ENCODE data around the gene COL24A1. TPM values are rescaled to one million over a fixed set of nuclear protein-coding genes. Genes with fewer than 3 reads are reported as not detected.

The COL24A1 gene
- total RNA-seq, 1 experiment from 2014 or later = 1.1 TPM

DNA sequence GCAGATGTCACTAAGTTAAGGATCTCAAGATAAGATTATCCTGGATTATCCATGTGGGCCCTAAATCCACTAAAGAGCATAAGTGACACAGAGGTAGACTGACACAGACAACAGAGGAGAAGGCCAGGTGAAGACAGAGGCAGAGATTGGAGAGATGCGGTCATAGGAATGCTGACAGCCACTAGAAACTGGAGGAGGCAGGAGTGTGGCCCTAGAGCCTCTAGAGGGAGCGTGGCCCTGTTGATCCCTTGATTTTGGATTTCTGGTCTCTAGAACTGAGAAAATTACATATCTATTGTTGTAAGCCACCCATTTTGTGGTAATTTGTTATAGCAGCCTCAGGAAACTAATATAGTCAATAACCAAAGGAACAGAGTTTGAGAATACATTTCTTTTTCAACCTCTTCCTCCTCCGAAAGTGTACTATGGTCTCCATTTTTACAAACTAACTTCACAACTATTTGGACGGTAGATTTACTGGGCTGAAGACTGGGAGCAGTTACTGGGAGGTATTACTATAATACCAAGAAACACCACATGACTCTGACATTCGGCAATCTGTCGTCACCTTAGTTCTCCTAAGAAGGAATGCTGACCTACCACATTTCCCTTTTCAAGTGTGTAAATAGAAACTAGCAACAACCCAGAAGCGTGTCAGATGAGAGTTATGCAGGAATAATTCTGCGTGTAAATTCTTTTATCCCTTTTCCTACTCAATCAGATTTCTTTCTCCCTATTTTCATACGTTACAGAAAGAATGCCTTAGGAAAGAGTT, 332.3 kb downstream of the COL24A1 start (continued):
- TF ChIP-seq, protein P1, sequence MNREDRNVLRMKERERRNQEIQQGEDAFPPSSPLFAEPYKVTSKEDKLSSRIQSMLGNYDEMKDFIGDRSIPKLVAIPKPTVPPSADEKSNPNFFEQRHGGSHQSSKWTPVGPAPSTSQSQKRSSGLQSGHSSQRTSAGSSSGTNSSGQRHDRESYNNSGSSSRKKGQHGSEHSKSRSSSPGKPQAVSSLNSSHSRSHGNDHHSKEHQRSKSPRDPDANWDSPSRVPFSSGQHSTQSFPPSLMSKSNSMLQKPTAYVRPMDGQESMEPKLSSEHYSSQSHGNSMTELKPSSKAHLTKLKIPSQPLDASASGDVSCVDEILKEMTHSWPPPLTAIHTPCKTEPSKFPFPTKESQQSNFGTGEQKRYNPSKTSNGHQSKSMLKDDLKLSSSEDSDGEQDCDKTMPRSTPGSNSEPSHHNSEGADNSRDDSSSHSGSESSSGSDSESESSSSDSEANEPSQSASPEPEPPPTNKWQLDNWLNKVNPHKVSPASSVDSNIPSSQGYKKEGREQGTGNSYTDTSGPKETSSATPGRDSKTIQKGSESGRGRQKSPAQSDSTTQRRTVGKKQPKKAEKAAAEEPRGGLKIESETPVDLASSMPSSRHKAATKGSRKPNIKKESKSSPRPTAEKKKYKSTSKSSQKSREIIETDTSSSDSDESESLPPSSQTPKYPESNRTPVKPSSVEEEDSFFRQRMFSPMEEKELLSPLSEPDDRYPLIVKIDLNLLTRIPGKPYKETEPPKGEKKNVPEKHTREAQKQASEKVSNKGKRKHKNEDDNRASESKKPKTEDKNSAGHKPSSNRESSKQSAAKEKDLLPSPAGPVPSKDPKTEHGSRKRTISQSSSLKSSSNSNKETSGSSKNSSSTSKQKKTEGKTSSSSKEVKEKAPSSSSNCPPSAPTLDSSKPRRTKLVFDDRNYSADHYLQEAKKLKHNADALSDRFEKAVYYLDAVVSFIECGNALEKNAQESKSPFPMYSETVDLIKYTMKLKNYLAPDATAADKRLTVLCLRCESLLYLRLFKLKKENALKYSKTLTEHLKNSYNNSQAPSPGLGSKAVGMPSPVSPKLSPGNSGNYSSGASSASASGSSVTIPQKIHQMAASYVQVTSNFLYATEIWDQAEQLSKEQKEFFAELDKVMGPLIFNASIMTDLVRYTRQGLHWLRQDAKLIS (CRISPR knock-in tag; IDR thresholded peaks at IDR 0.05; ENCODE audit: borderline replicate concordance) = no peak
- TF ChIP-seq, protein P2, sequence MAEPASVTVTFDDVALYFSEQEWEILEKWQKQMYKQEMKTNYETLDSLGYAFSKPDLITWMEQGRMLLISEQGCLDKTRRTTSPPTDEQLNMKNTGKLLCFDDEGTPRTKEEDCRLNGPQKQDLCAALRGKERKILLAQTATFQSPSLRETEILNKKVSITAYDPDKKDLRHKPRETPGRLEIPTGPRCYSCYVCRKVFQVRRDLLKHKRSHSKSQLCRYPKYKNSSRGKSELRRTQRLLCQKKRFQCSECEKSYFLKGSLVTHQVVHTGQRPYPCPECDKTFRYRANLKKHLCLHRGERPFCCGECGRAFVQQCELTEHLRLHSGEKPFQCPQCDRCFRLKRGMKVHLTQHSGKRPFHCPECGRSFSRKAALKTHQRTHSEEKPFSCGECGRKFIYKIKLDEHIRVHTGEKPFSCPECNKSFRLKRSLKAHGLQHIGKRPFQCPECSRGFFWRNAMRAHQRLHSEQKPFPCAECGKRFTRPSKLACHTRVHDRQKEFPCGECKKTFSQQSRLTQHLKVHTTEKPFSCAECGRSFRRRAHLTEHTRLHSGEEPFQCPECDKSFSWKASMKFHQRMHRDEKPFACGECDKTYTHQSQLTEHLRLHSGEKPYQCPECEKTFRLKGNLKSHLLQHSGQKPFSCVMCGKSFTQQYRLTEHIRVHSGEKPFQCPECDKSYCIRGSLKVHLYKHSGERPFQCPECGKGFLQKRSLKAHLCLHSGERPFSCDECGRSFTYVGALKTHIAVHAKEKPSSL (CRISPR knock-in tag; conservative IDR thresholded peaks at IDR 0.05) = no peak

DNA sequence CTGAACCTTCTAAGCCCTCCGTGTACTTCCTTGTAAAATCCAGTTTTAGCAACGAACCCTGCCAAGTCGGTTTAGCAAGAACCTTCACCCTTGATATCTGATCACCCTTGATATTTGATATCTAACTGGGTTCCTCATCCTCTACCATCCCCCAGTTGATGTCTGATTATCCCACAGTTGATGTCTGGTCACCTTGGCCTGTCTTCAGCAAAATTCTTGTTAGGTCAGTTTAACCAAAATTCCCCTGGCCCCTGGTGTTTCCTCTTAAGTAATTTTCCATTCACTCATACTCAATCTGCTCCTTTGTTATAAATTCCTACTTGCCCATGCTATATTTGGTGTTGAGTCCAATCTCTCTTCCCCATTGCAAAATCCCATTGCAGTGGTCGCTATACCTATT, 333.9 kb downstream of the COL24A1 start:
- Mint-ChIP-seq H3K9me3 (no peaks in the 10 kb centered on the region), H3K4me1 (peaks cover 25% of the 10 kb centered on the region), H3K27me3 (ENCODE audit: low read depth) (no peaks in the 10 kb centered on the region), H3K27ac (no peak overlapping the region), H3K4me3 (no peak overlapping the region), H3K36me3 (no peaks in the 10 kb centered on the region)
- ATAC-seq (no peak), DNase-seq (ENCODE audit: low spot score) (no peak)
- POLR2A ChIA-PET = no interaction called here
- CTCF ChIA-PET = no interaction called here
- TF ChIP-seq, protein P3, sequence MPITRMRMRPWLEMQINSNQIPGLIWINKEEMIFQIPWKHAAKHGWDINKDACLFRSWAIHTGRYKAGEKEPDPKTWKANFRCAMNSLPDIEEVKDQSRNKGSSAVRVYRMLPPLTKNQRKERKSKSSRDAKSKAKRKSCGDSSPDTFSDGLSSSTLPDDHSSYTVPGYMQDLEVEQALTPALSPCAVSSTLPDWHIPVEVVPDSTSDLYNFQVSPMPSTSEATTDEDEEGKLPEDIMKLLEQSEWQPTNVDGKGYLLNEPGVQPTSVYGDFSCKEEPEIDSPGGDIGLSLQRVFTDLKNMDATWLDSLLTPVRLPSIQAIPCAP (CRISPR knock-in tag; IDR thresholded peaks at IDR 0.05) = no peak
- no peak for TF ChIP-seq ZNF138 (CRISPR knock-in tag; conservative IDR thresholded peaks at IDR 0.05)
- no peak for TF ChIP-seq ZNF396 (CRISPR knock-in tag; IDR thresholded peaks at IDR 0.05; ENCODE audit: borderline replicate concordance)
- TF ChIP-seq, protein P4, sequence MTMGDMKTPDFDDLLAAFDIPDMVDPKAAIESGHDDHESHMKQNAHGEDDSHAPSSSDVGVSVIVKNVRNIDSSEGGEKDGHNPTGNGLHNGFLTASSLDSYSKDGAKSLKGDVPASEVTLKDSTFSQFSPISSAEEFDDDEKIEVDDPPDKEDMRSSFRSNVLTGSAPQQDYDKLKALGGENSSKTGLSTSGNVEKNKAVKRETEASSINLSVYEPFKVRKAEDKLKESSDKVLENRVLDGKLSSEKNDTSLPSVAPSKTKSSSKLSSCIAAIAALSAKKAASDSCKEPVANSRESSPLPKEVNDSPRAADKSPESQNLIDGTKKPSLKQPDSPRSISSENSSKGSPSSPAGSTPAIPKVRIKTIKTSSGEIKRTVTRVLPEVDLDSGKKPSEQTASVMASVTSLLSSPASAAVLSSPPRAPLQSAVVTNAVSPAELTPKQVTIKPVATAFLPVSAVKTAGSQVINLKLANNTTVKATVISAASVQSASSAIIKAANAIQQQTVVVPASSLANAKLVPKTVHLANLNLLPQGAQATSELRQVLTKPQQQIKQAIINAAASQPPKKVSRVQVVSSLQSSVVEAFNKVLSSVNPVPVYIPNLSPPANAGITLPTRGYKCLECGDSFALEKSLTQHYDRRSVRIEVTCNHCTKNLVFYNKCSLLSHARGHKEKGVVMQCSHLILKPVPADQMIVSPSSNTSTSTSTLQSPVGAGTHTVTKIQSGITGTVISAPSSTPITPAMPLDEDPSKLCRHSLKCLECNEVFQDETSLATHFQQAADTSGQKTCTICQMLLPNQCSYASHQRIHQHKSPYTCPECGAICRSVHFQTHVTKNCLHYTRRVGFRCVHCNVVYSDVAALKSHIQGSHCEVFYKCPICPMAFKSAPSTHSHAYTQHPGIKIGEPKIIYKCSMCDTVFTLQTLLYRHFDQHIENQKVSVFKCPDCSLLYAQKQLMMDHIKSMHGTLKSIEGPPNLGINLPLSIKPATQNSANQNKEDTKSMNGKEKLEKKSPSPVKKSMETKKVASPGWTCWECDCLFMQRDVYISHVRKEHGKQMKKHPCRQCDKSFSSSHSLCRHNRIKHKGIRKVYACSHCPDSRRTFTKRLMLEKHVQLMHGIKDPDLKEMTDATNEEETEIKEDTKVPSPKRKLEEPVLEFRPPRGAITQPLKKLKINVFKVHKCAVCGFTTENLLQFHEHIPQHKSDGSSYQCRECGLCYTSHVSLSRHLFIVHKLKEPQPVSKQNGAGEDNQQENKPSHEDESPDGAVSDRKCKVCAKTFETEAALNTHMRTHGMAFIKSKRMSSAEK (CRISPR knock-in tag; IDR thresholded peaks at IDR 0.05; ENCODE audit: borderline replicate concordance) = no peak
- TF ChIP-seq GABPB1 (CRISPR knock-in tag; IDR thresholded peaks at IDR 0.05) = no peak
- TF ChIP-seq, protein P5, sequence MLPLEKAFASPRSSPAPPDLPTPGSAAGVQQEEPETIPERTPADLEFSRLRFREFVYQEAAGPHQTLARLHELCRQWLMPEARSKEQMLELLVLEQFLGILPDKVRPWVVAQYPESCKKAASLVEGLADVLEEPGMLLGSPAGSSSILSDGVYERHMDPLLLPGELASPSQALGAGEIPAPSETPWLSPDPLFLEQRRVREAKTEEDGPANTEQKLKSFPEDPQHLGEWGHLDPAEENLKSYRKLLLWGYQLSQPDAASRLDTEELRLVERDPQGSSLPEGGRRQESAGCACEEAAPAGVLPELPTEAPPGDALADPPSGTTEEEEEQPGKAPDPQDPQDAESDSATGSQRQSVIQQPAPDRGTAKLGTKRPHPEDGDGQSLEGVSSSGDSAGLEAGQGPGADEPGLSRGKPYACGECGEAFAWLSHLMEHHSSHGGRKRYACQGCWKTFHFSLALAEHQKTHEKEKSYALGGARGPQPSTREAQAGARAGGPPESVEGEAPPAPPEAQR (CRISPR knock-in tag; IDR thresholded peaks at IDR 0.05) = no peak
- TF ChIP-seq NR3C1 (CRISPR knock-in tag; conservative IDR thresholded peaks at IDR 0.05; ENCODE audit: low read depth) = no peak
- no peak for TF ChIP-seq NFE2L1 (CRISPR knock-in tag; IDR thresholded peaks at IDR 0.05)
- no peak for TF ChIP-seq ZNF317 (CRISPR knock-in tag; IDR thresholded peaks at IDR 0.05; ENCODE audit: borderline replicate concordance, low read depth)
- TF ChIP-seq RELA (CRISPR knock-in tag; IDR thresholded peaks at IDR 0.05; ENCODE audit: borderline replicate concordance) = no peak
- no peak for TF ChIP-seq ZNF263 (CRISPR knock-in tag; IDR thresholded peaks at IDR 0.05; ENCODE audit: low read depth)
